Pancreas (tissue), 10 donors: ENCODE results near the gene CCDC83. TPM values are rescaled to one million over a fixed set of nuclear protein-coding genes. Genes with fewer than 3 reads are reported as not detected.
"Not testable (repeated sequence)": the region's sequence is repeated elsewhere in the genome, so short reads cannot be mapped to it uniquely, and the experiment has no call there.

ENCODE experiments used
- ATAC-seq, 4 donors: fragments of 200-7000 bp; cut with Tn5 transposase; one replicate each; pipeline versions ENCODE4 v1.8.0 to v1.9.1; 2020; ENCODE audit warnings: mild to moderate bottlenecking in 4 of 4, moderate library complexity in 4 of 4
- DNase-seq, 6 donors: peaks; one replicate each; pipeline ENCODE4 v3.0.0-alpha.2; 2020
- FAIRE-seq: peaks from 2 replicates; lab custom pipeline; 2012; peaks lifted over from hg19 to GRCh38; lab: Jason Lieb, UNC
- H3K27ac ChIP-seq, 4 donors: fragments of 200-600 bp; sonication (generic); 1 replicate in 3 of 4; 2 replicates in 1 of 4; pipeline versions ENCODE4 v1.5.0 to v1.8.0; 2020
- H3K27me3 ChIP-seq, 4 donors: fragments of 200-600 bp; one replicate each; pipeline ENCODE4 v1.8.0; 2021
- H3K36me3 ChIP-seq, 3 donors: fragments of 200-600 bp; sonication (generic) in 1 of 3; one replicate each; pipeline versions ENCODE4 v1.5.0 to v1.8.0; 2020 to 2021
- H3K4me1 ChIP-seq, 3 donors: fragments of 200-600 bp; one replicate each; pipeline ENCODE4 v1.8.0; 2021
- H3K4me3 ChIP-seq, 4 donors: fragments of 200-600 bp; sonication (generic) in 2 of 4; one replicate each; pipeline versions ENCODE4 v1.5.0 to v1.8.0; 2020 to 2021
- H3K9me3 ChIP-seq, 4 donors: fragments of 200-600 bp; one replicate each; pipeline ENCODE4 v1.8.0; 2021
- CTCF ChIP-seq, 4 donors: fragments of 200-600 bp; sonication (generic) in 3 of 4; IDR thresholded peaks; one replicate each; pipeline versions ENCODE4 v1.5.0 to v1.8.0; 2021; ENCODE audit warnings: antibody characterized with exemption in 4 of 4
- WGBS, 2 donors: extraction: QIAGEN DNeasy Blood & Tissue Kit; methylation state at CpG; one replicate each; pipeline ENCODE4 v1.1.7; 2013; 5-methylcytosine and 5-hydroxymethylcytosine counted together
- intact Hi-C, 3 donors: fragments of 100-400 bp; cut with DNase I; formaldehyde crosslinking; loops; one replicate each; pipeline versions ENCODE4 v1.11.1 to v1.14.2; 2022
- polyA plus RNA-seq, 2 donors: library from polyadenylated mRNA; stranded (reverse); fragments of 200-250 nt; gene quantifications; one replicate each; pipeline ENCODE4 v1.2.3, GENCODE V29; 2013
- total RNA-seq, 6 donors: library from RNA; stranded (reverse); fragmentation: NEBNext Ultra II Directional in 4 of 6; extraction: Animal tissue kit (Norgen Biotek cat#: 25700) in 4 of 6; gene quantifications; one replicate each; pipeline versions ENCODE4 v1.2.1 to v1.2.4, GENCODE V29; 2021 to 2023
- donor health status: healthy with polysubstance abuse.
- donor health status: DM: no; HTN: no; CAD: no; lungs with moderate emphysema.
- donor health status: DM: no; HTN: no; CAD: no.
- donor health status: control.
- donor health status: control.
- donor health status: Bipolar disorder and iron deficiency.
- donor health status: DM: yes; HTN: yes; CAD: no.
- donor health status: DM: no; HTN: no; CAD: no.
- donor health status: DM: no; HTN: no; CAD: no.
- donor health status: DM: yes; HTN: yes; CAD: no.

The CCDC83 gene
- total and polyA plus RNA-seq, 8 donors, result not detected

- DNase-seq (no peak), ATAC-seq (no peak), FAIRE-seq (no peak)
- H3K27ac ChIP-seq, result no peak overlapping the region
- H3K4me3 ChIP-seq, result no peak overlapping the region
- no peak for TF ChIP-seq CTCF (IDR thresholded peaks at IDR 0.05)
- WGBS, 2 donors, result 90 to 91% methylated on average over 2 of the region's 2 CpGs
- H3K27me3 ChIP-seq, result no peaks in the 10 kb centered on the region
- no peaks in the 10 kb centered on the region for H3K36me3 ChIP-seq
- peaks cover 0 to 7% (median 0%) of the 10 kb centered on the region in 3 donors for H3K4me1 ChIP-seq
- no peaks in the 10 kb centered on the region for H3K9me3 ChIP-seq
- intact Hi-C loops, result loop anchor here in 1 of 3 donors (5.0 kb wide), 1 partner anchor 246 kb away; no protein-coding TSS in a partner anchor
Measured at GRCh38 chr11:85848556-85848955, 6.6 kb upstream of the CCDC83 start.

- not testable (repeated sequence) for H3K27ac ChIP-seq, H3K36me3 ChIP-seq, FAIRE-seq, H3K27me3 ChIP-seq, H3K4me3 ChIP-seq, H3K9me3 ChIP-seq, H3K4me1 ChIP-seq, ATAC-seq
- DNase-seq, result peak in 1 of 6 donors; percentile 56
- 98% methylated on average over 25 to 33 of the region's 33 CpGs for whole genome bisulfite sequencing, 2 donors
- intact Hi-C loops, result loop anchor here in 1 of 3 donors (10.0 kb wide), 1 partner anchor 442 kb away; no protein-coding TSS in a partner anchor
Measured at GRCh38 chr11:85852754-85853153, 2.4 kb upstream of the CCDC83 start.

GRCh38 chr11:85853541-85853940, 1.6 kb upstream of the CCDC83 start:
- H3K27me3 ChIP-seq, FAIRE-seq, H3K36me3 ChIP-seq, H3K27ac ChIP-seq, ATAC-seq, H3K9me3 ChIP-seq, H3K4me1 ChIP-seq, DNase-seq: not testable (repeated sequence)
- WGBS, 2 donors, result 96% methylated on average over 5 to 7 of the region's 7 CpGs
- peak overlapping the region in 1 of 4 donors; percentile 52 for H3K4me3 ChIP-seq
- intact Hi-C loops, result loop anchor here in 1 of 3 donors (10.0 kb wide), 1 partner anchor 441 kb away; no protein-coding TSS in a partner anchor

- Histone ChIP-seq H3K4me1 (peaks cover 0 to 2% (median 0%) of the 10 kb centered on the region in 3 donors), H3K4me3 (peak overlapping the region; percentile 23 to 54 (median 41)), H3K36me3 (no peaks in the 10 kb centered on the region), H3K27ac (peak overlapping the region; percentile 77 to 85 (median 84)), H3K9me3 (no peaks in the 10 kb centered on the region), H3K27me3 (no peaks in the 10 kb centered on the region)
- no peak for TF ChIP-seq CTCF (IDR thresholded peaks at IDR 0.05)
- ATAC-seq, result no peak
- no peak for DNase-seq
- WGBS, 2 donors, result 44% methylated on average over 7 of the region's 7 CpGs
- FAIRE-seq, result no peak
- intact Hi-C loops, result loop anchor here in 1 of 3 donors (10.0 kb wide), 1 partner anchor 441 kb away; no protein-coding TSS in a partner anchor
Measured at GRCh38 chr11:85854212-85854556, 999 bp upstream of the CCDC83 start.

- peak; percentile 95 to 99 (median 98) for ATAC-seq
- peak; percentile 87 to 98 (median 94) for DNase-seq
- H3K9me3 ChIP-seq, result no peaks in the 10 kb centered on the region
- peak overlapping the region; percentile 77 to 85 (median 84) for H3K27ac ChIP-seq
- peaks cover 0 to 2% (median 0%) of the 10 kb centered on the region in 3 donors for H3K4me1 ChIP-seq
- H3K4me3 ChIP-seq, result peak overlapping the region; percentile 26 to 54 (median 41)
- no peak for FAIRE-seq
- TF ChIP-seq CTCF (IDR thresholded peaks at IDR 0.05), result peak; percentile 93 to 97 (median 95)
- WGBS, 2 donors, result 1% methylated on average over 60 to 62 of the region's 62 CpGs
- intact Hi-C loops, result loop anchor here in 1 of 3 donors (10.0 kb wide), 1 partner anchor 440 kb away; no protein-coding TSS in a partner anchor
- no peaks in the 10 kb centered on the region for H3K36me3 ChIP-seq
- no peaks in the 10 kb centered on the region for H3K27me3 ChIP-seq
Measured at GRCh38 chr11:85854557-85855340, 434 bp upstream of the CCDC83 start.
